ENCODE data around the gene MARCKSL1.

GRCh38 chr1:32341186-32341757 is 5.2 kb upstream of the MARCKSL1 start:
- no peak for TF ChIP-seq CEBPB (IDR thresholded peaks at IDR 0.05; ENCODE audit: low read depth, low read length)
- no peak for TF ChIP-seq CTCF (IDR thresholded peaks at IDR 0.05; ENCODE audit: control extremely low read depth in 1 of 3, insufficient read depth in 1 of 3, low read depth in 1 of 3, low read length in 3 of 3)
- no peak for TF ChIP-seq POLR2A (IDR thresholded peaks at IDR 0.05; ENCODE audit: control extremely low read depth in 1 of 2, low read depth in 2 of 2, low read length in 2 of 2)
- TF ChIP-seq EP300 (IDR thresholded peaks at IDR 0.05; ENCODE audit: borderline replicate concordance in 1 of 2, low read depth in 2 of 2, low read length in 2 of 2) = no peak
- no peak for TF ChIP-seq EZH2 (IDR thresholded peaks at IDR 0.05; ENCODE audit: low read depth, low read length, severe bottlenecking)
- TF ChIP-seq FOSL1 (IDR thresholded peaks at IDR 0.05; ENCODE audit: insufficient read depth, low read depth, low read length) = no peak
- TF ChIP-seq MAX (IDR thresholded peaks at IDR 0.05) = no peak
- TF ChIP-seq TAF1 (IDR thresholded peaks at IDR 0.05; ENCODE audit: low read depth, low read length) = no peak
- no peak for TF ChIP-seq NANOG (IDR thresholded peaks at IDR 0.05; ENCODE audit: insufficient read depth, low read depth, low read length, poor library complexity, severe bottlenecking)
- no peak for TF ChIP-seq MAFK (IDR thresholded peaks at IDR 0.05; ENCODE audit: low read depth, low read length)
- no peak for TF ChIP-seq TEAD4 (IDR thresholded peaks at IDR 0.05; ENCODE audit: low read depth, low read length)

All from H1 (cell line).